ENCODE measurements around the gene ERC2. TPM values are rescaled to one million over a fixed set of nuclear protein-coding genes. Genes with fewer than 3 reads are reported as not detected.

Gene ERC2
- total RNA-seq, 1 experiment from 2014 or later, result 0.47 TPM

GRCh38 chr3:55902221-55902900 lies 565.9 kb downstream of the ERC2 start:
- DNase-seq (ENCODE audit: extremely low read depth, low read depth), result no peak

GRCh38 chr3:55899887-55900286 lies 568.4 kb downstream of the ERC2 start:
- DNase-seq (ENCODE audit: extremely low read depth, low read depth), result no peak

GRCh38 chr3:55897573-55898224 lies 570.6 kb downstream of the ERC2 start:
- DNase-seq (ENCODE audit: extremely low read depth, low read depth), result peak; percentile 31

GRCh38 chr3:55895897-55896566 lies 572.2 kb downstream of the ERC2 start:
- DNase-seq (ENCODE audit: extremely low read depth, low read depth), result no peak

GRCh38 chr3:55894605-55895004 lies 573.7 kb downstream of the ERC2 start:
- DNase-seq (ENCODE audit: extremely low read depth, low read depth), result no peak

GRCh38 chr3:55893045-55893664 lies 575.1 kb downstream of the ERC2 start:
- no peak for DNase-seq (ENCODE audit: extremely low read depth, low read depth)

- no peak for DNase-seq (ENCODE audit: extremely low read depth, low read depth)
Observed at GRCh38 chr3:55891106-55891505, 577.2 kb downstream of the ERC2 start.

- no peak for DNase-seq (ENCODE audit: extremely low read depth, low read depth)
Observed at GRCh38 chr3:55888282-55888885, 579.9 kb downstream of the ERC2 start.

- no peak for DNase-seq (ENCODE audit: extremely low read depth, low read depth)
Observed at GRCh38 chr3:55885721-55886120, 582.5 kb downstream of the ERC2 start.

- no peak for DNase-seq (ENCODE audit: extremely low read depth, low read depth)
Observed at GRCh38 chr3:55884491-55885285, 583.6 kb downstream of the ERC2 start.

- no peak for DNase-seq (ENCODE audit: extremely low read depth, low read depth)
Observed at GRCh38 chr3:55884066-55884465, 584.2 kb downstream of the ERC2 start.

- DNase-seq (ENCODE audit: extremely low read depth, low read depth), result no peak
Observed at GRCh38 chr3:55882006-55882405, 586.3 kb downstream of the ERC2 start.

- DNase-seq (ENCODE audit: extremely low read depth, low read depth), result no peak
Observed at GRCh38 chr3:55880357-55880756, 587.9 kb downstream of the ERC2 start.

GRCh38 chr3:55879901-55880331 lies 588.4 kb downstream of the ERC2 start:
- peak; percentile 68 for DNase-seq (ENCODE audit: extremely low read depth, low read depth)

GRCh38 chr3:55877703-55878102 lies 590.6 kb downstream of the ERC2 start:
- DNase-seq (ENCODE audit: extremely low read depth, low read depth), result no peak

- no peak for DNase-seq (ENCODE audit: extremely low read depth, low read depth)
Observed at GRCh38 chr3:55876560-55876959, 591.7 kb downstream of the ERC2 start.

- no peak for DNase-seq (ENCODE audit: extremely low read depth, low read depth)
Observed at GRCh38 chr3:55875113-55875512, 593.2 kb downstream of the ERC2 start.

GRCh38 chr3:55873523-55874254 lies 594.6 kb downstream of the ERC2 start:
- peak; percentile 67 for DNase-seq (ENCODE audit: extremely low read depth, low read depth)

GRCh38 chr3:55870594-55870993 lies 597.7 kb downstream of the ERC2 start:
- DNase-seq (ENCODE audit: extremely low read depth, low read depth), result no peak
